H9 (cell line): Measurements from ENCODE around the gene PDZD8. TPM values are rescaled to one million over a fixed set of nuclear protein-coding genes. Genes with fewer than 3 reads are reported as not detected.

ENCODE experiments used
- DNase-seq: peaks from one replicate; pipeline ENCODE4 v3.0.0-alpha.2; 2017
- H2AFZ ChIP-seq: one replicate; pipeline ENCODE4 v1.6.1; 2013; ENCODE audit warnings: mild to moderate bottlenecking, low read length, control low read depth, moderate library complexity
- H2AK5ac ChIP-seq: 2 replicates; pipeline ENCODE4 v1.6.1; 2013; ENCODE audit warnings: low read length, control low read depth, mixed read lengths; ENCODE audit not compliant: insufficient read length
- H2BK120ac ChIP-seq: one replicate; pipeline ENCODE4 v1.6.1; 2013; ENCODE audit warnings: low read depth, mild to moderate bottlenecking, low read length, control low read depth, inconsistent platforms; ENCODE audit not compliant: poor library complexity, severe bottlenecking
- H2BK12ac ChIP-seq: 2 replicates; pipeline ENCODE4 v1.6.1; 2013; ENCODE audit warnings: low read length, control low read depth, mixed read lengths, low read depth; ENCODE audit not compliant: insufficient read length
- H2BK15ac ChIP-seq: 2 replicates; pipeline ENCODE4 v1.6.1; 2013; ENCODE audit warnings: low read depth, low read length, control low read depth
- H2BK20ac ChIP-seq: one replicate; pipeline ENCODE4 v1.6.1; 2013; ENCODE audit warnings: low read depth, mild to moderate bottlenecking, low read length, control low read depth, inconsistent platforms; ENCODE audit not compliant: poor library complexity, severe bottlenecking
- H2BK5ac ChIP-seq: 2 replicates; pipeline ENCODE4 v1.6.1; 2013; ENCODE audit warnings: low read length, control low read depth, mixed read lengths; ENCODE audit not compliant: insufficient read length
- H3K14ac ChIP-seq: 2 replicates; pipeline ENCODE4 v1.6.1; 2013; ENCODE audit warnings: low read length, control low read depth; ENCODE audit not compliant: insufficient read depth
- H3K18ac ChIP-seq: 2 replicates; pipeline ENCODE4 v1.6.1; 2013; ENCODE audit warnings: low read depth, mild to moderate bottlenecking, mixed read lengths, low read length, control low read depth; ENCODE audit not compliant: insufficient read length
- H3K23ac ChIP-seq: 2 replicates; pipeline ENCODE4 v1.6.1; 2013; ENCODE audit warnings: low read length, control low read depth, mixed read lengths, low read depth; ENCODE audit not compliant: insufficient read length
- H3K23me2 ChIP-seq: 2 replicates; pipeline ENCODE4 v1.6.1; 2013; ENCODE audit warnings: low read depth, mild to moderate bottlenecking, mixed read lengths, low read length, control low read depth; ENCODE audit not compliant: insufficient read length, poor library complexity, severe bottlenecking
- H3K27ac ChIP-seq: 2 replicates; pipeline ENCODE4 v1.5.1; 2013; ENCODE audit warnings: low read length, control low read depth, mixed read lengths, low read depth; ENCODE audit not compliant: insufficient read length
- H3K27me3 ChIP-seq: 2 replicates; pipeline ENCODE4 v1.6.1; 2013; ENCODE audit warnings: low read length, control low read depth, inconsistent platforms; ENCODE audit not compliant: insufficient read depth
- H3K4ac ChIP-seq: 2 replicates; pipeline ENCODE4 v1.6.1; 2013; ENCODE audit warnings: low read depth, mild to moderate bottlenecking, control low read depth, inconsistent platforms, low read length, moderate library complexity
- H3K4me1 ChIP-seq: 2 replicates; pipeline ENCODE4 v1.6.1; 2013; ENCODE audit warnings: low read length, control low read depth, inconsistent platforms; ENCODE audit not compliant: insufficient read depth
- H3K4me2 ChIP-seq: 2 replicates; pipeline ENCODE4 v1.6.1; 2013; ENCODE audit warnings: low read length, control low read depth, mixed read lengths; ENCODE audit not compliant: insufficient read length, insufficient read depth
- H3K56ac ChIP-seq: 2 replicates; pipeline ENCODE4 v1.6.1; 2013; ENCODE audit warnings: low read depth, mild to moderate bottlenecking, mixed read lengths, low read length, control low read depth; ENCODE audit not compliant: insufficient read length
- H3K79me1 ChIP-seq: 2 replicates; pipeline ENCODE4 v1.6.1; 2013; ENCODE audit warnings: low read depth, mild to moderate bottlenecking, moderate library complexity, low read length, control low read depth, inconsistent platforms; ENCODE audit not compliant: insufficient read depth, poor library complexity, severe bottlenecking
- H3K79me2 ChIP-seq: 2 replicates; pipeline ENCODE4 v1.6.1; 2013; ENCODE audit warnings: low read length, control low read depth, inconsistent platforms; ENCODE audit not compliant: insufficient read depth
- H3K9ac ChIP-seq: 2 replicates; pipeline ENCODE4 v1.6.1; 2013; ENCODE audit warnings: low read length, control low read depth, mixed read lengths; ENCODE audit not compliant: insufficient read length; ENCODE audit errors: extremely low read depth
- H3K9me3 ChIP-seq: one replicate; pipeline ENCODE4 v1.6.1; 2013; ENCODE audit warnings: low read depth, low read length, inconsistent platforms; ENCODE audit not compliant: control insufficient read depth
- H3T11ph ChIP-seq: one replicate; pipeline ENCODE4 v1.6.1; 2013; ENCODE audit warnings: mild to moderate bottlenecking, low read length, control low read depth, inconsistent platforms
- H4K20me1 ChIP-seq: one replicate; pipeline ENCODE4 v1.6.1; 2013; ENCODE audit not compliant: control insufficient read depth, insufficient read length, insufficient read depth
- H4K5ac ChIP-seq: 2 replicates; pipeline ENCODE4 v1.6.1; 2013; ENCODE audit warnings: low read depth, mild to moderate bottlenecking, mixed read lengths, low read length, control low read depth; ENCODE audit not compliant: insufficient read length
- H4K8ac ChIP-seq: replicated peaks from 2 replicates; pipeline ENCODE4 v1.6.1; 2013; ENCODE audit warnings: low read length, control low read depth, mixed read lengths, low read depth; ENCODE audit not compliant: insufficient read length
- H4K91ac ChIP-seq: 2 replicates; pipeline ENCODE4 v1.6.1; 2013; ENCODE audit warnings: low read depth, mild to moderate bottlenecking, moderate library complexity, mixed read lengths, low read length, control low read depth; ENCODE audit not compliant: insufficient read length
- H3K27ac Mint-ChIP-seq, 3 experiments: 2 replicates in 2 of 3; 3 replicates in 1 of 3; pipeline ENCODE4 v1.8.0; 2020 to 2021; ENCODE audit warnings: mixed read lengths in 3 of 3, mild to moderate bottlenecking in 1 of 3, moderate library complexity in 1 of 3
- H3K27me3 Mint-ChIP-seq: 2 replicates; pipeline ENCODE4 v1.8.0; 2021; ENCODE audit warnings: low read depth, mild to moderate bottlenecking, moderate library complexity, mixed read lengths
- H3K36me3 Mint-ChIP-seq, 3 experiments: 2 replicates in 2 of 3; 3 replicates in 1 of 3; pipeline ENCODE4 v1.8.0; 2020 to 2021; ENCODE audit warnings: low read depth in 3 of 3, mixed read lengths in 3 of 3; ENCODE audit not compliant: insufficient read depth in 1 of 3
- H3K4me1 Mint-ChIP-seq, 2 experiments: 2 replicates each; pipeline ENCODE4 v1.8.0; 2020; ENCODE audit warnings: mixed read lengths in 2 of 2
- H3K4me3 Mint-ChIP-seq, 2 experiments: 2 replicates in 1 of 2; 3 replicates in 1 of 2; pipeline ENCODE4 v1.8.0; 2020 to 2021; ENCODE audit warnings: mild to moderate bottlenecking in 2 of 2, mixed read lengths in 2 of 2, moderate library complexity in 1 of 2
- H3K9me3 Mint-ChIP-seq, 2 experiments: 2 replicates in 1 of 2; 3 replicates in 1 of 2; pipeline ENCODE4 v1.8.0; 2020; ENCODE audit warnings: mild to moderate bottlenecking in 2 of 2, mixed read lengths in 2 of 2, moderate library complexity in 1 of 2
- CTCF ChIP-seq: fragments of 200-600 bp; sonication (generic); conservative IDR thresholded peaks from 3 replicates; pipeline ENCODE4 v1.8.0; 2021; ENCODE audit warnings: antibody characterized with exemption, mild to moderate bottlenecking
- WGBS: extraction: QIAGEN DNeasy Blood & Tissue Kit; methylation state at CpG from one replicate; pipeline ENCODE4 v1.1.7; 2013; ENCODE audit warnings: missing lambda C conversion rate, low lambda C conversion rate, mixed read lengths; ENCODE audit not compliant: insufficient read length; ENCODE audit errors: extremely low coverage; 5-methylcytosine and 5-hydroxymethylcytosine counted together
- total RNA-seq: library from RNA; stranded (reverse); gene quantifications from 2 replicates; pipeline ENCODE4 v1.2.1, GENCODE V29; 2021

The PDZD8 gene
- total RNA-seq, 1 experiment from 2014 or later = 38.2 TPM

GRCh38 chr10:117405730-117406129 lies 30.5 kb upstream of the PDZD8 start:
- Histone ChIP-seq H3K4me1 (no peaks in the 10 kb centered on the region), H4K91ac (no peak overlapping the region), H2BK15ac (no peak overlapping the region), H2BK20ac (no peak overlapping the region), H3K23ac (no peak overlapping the region), H2BK120ac (no peak overlapping the region), H3K18ac (no peak overlapping the region), H2BK5ac (no peak overlapping the region), H3K27me3 (no peaks in the 10 kb centered on the region), H3K27ac (no peak overlapping the region), H2AK5ac (no peak overlapping the region), H3K79me2 (no peaks in the 10 kb centered on the region), H3K4ac (no peak overlapping the region), H3T11ph (no peak overlapping the region), H2AFZ (no peak overlapping the region), H4K8ac (no peak overlapping the region), H4K5ac (no peak overlapping the region), H3K9me3 (no peaks in the 10 kb centered on the region), H3K79me1 (no peaks in the 10 kb centered on the region), H4K20me1 (no peaks in the 10 kb centered on the region), H3K56ac (no peak overlapping the region), H3K23me2 (no peaks in the 10 kb centered on the region), H3K9ac (no peak overlapping the region), H3K14ac (no peak overlapping the region), H2BK12ac (no peak overlapping the region), H3K4me2 (no peak overlapping the region)
- Mint-ChIP-seq H3K9me3 (no peaks in the 10 kb centered on the region), H3K27ac (peak overlapping the region in 1 of 3 experiments; percentile 9; a peak in 1 of 7 replicates), H3K4me3 (no peak overlapping the region), H3K36me3 (no peaks in the 10 kb centered on the region), H3K4me1 (peaks cover 14 to 19% of the 10 kb centered on the region in 2 experiments; a peak in 3 of 4 replicates), H3K27me3 (peaks cover 9% of the 10 kb centered on the region; the same call in 1 of the 2 replicates)
- no CpG with 5 or more reads among the region's 3 CpGs for WGBS
- no peak for DNase-seq
- no peak for TF ChIP-seq CTCF
